Heart left ventricle (tissue), 13 donors: ENCODE data around the gene NBL1.

Source experiments
- CTCF ChIP-seq, 12 donors: fragments of 200-600 bp; sonication (generic) in 4 of 12; IDR thresholded peaks; one replicate each; pipeline versions ENCODE4 v1.5.0 to v1.8.0; 2018 to 2022; ENCODE audit warnings: antibody characterized with exemption in 12 of 12, mild to moderate bottlenecking in 5 of 12
- POLR2A ChIP-seq, 2 donors: fragments of 450-650 bp; IDR thresholded peaks; one replicate each; pipeline ENCODE4 v1.6.1; 2017; ENCODE audit warnings: antibody characterized with exemption in 2 of 2, mild to moderate bottlenecking in 2 of 2, moderate library complexity in 2 of 2
- donor health status: ischemic (EF 13 %, LVEDD 7.1; RV severe dilation, severe dysfunction).
- donor health status: DM: no; HTN: yes; CAD: no.
- donor health status: DM: no; HTN: no; CAD: no.
- donor health status: ischemic (EF 25% LVEDD 6.9; RV normal size, moderate dysfunction).
- donor health status: ischemic (EF 25% LVEDD 5.7; RV mildly dilated, moderate dysfunction).
- donor health status: ischemic (EF 35%, LVEDD 5.7; RV mildly dilated, moderate dysfunction).
- donor health status: nonischemic (EF 11% LVEDD 7.7; RV severe dilation, severe dysfunction).
- donor health status: DM: yes; HTN: yes; CAD: no.
- donor health status: PGD.
- donor health status: ischemic (EF 29% LVEDD 5.4; RV normal size, mild dysfunction).
- donor health status: nonischemic (EF 23%, LVEDD 6.1; RV moderate dilation, normal function).

- TF ChIP-seq CTCF (IDR thresholded peaks at IDR 0.05) (no peak), POLR2A (IDR thresholded peaks at IDR 0.05) (no peak)
Observed at GRCh38 chr1:19645411-19646251, 1.5 kb downstream of the NBL1 start.
